Activated naive CD8-positive, alpha-beta T cell treated with anti-CD3 and anti-CD28 coated beads, Interleukin-2, amount 10 ng/mL, durations not matched to agents 7 days and 5 days (primary cell): ENCODE results near the gene POLR3E. TPM values are rescaled to one million over a fixed set of nuclear protein-coding genes. Genes with fewer than 3 reads are reported as not detected.
A peak's percentile ranks its signal among the peaks of the same experiment; 100 is the strongest.

ENCODE experiments used
- ATAC-seq: fragments of 150-1000 bp; cut with Tn5 transposase; one replicate; pipeline ENCODE4 v1.10.0; 2021; ENCODE audit warnings: low read depth, moderate library complexity
- POLR2A ChIA-PET: fragments of 350-600 bp; sonication (Branson Sonifier 250); formaldehyde crosslinking; loops from one replicate; lab custom pipeline; 2021; ENCODE audit warnings: antibody characterized with exemption; lab: Charles Lee
- DNase-seq: peaks from one replicate; pipeline ENCODE4 v3.0.0; 2021
- H3K27ac Mint-ChIP-seq: one replicate; pipeline ENCODE4 v1.8.0; 2022; ENCODE audit warnings: mild to moderate bottlenecking, mixed read lengths
- H3K27me3 Mint-ChIP-seq: one replicate; pipeline ENCODE4 v1.8.0; 2022; ENCODE audit warnings: mild to moderate bottlenecking, moderate library complexity, mixed read lengths
- H3K36me3 Mint-ChIP-seq: one replicate; pipeline ENCODE4 v1.8.0; 2021; ENCODE audit warnings: mild to moderate bottlenecking, mixed read lengths
- H3K4me1 Mint-ChIP-seq: one replicate; pipeline ENCODE4 v1.8.0; 2021; ENCODE audit warnings: mixed read lengths
- H3K4me3 Mint-ChIP-seq: one replicate; pipeline ENCODE4 v1.8.0; 2022; ENCODE audit warnings: mild to moderate bottlenecking, moderate library complexity, mixed read lengths
- H3K9me3 Mint-ChIP-seq: one replicate; pipeline ENCODE4 v1.8.0; 2021; ENCODE audit warnings: mixed read lengths
- total RNA-seq, 2 experiments: library from RNA; stranded (reverse); gene quantifications; one replicate each; pipeline ENCODE4 v1.2.3, GENCODE V29; 2021

POLR3E gene
- total RNA-seq, result 10 to 100 TPM; 53.2 to 56.9 TPM

GRCh38 chr16:22297114-22297870 lies at the start of gene POLR3E:
Gene POLR3E, plus strand, starts transcription at chr16:22297409. Its CDS starts 5,560 bp downstream, at chr16:22302969.
- Mint-ChIP-seq H3K27ac (peak within 1 kb of the TSS; percentile 95), H3K4me1 (peaks cover 32% of the 10 kb centered on the region), H3K27me3 (peaks cover 2% of the 10 kb centered on the region), H3K36me3 (peaks cover 8% of the 10 kb centered on the region), H3K9me3 (no peaks in the 10 kb centered on the region), H3K4me3 (peak within 1 kb of the TSS; percentile 93)
- ATAC-seq (peak; percentile 82), DNase-seq (peak; percentile 100)
- POLR2A ChIA-PET, result interaction anchor here (1.5 to 4.0 kb wide), 5 partner anchors 57 to 106 kb away, joined by 6 to 38 read pairs (median 12); partner anchors contain the start of gene EEF2K

GRCh38 chr16:22250522-22250921 lies 46.7 kb upstream of the POLR3E start:
- H3K9me3 Mint-ChIP-seq, result peaks cover 3% of the 10 kb centered on the region
- H3K27me3 Mint-ChIP-seq, result no peaks in the 10 kb centered on the region
- H3K4me3 Mint-ChIP-seq, result no peak overlapping the region
- H3K27ac Mint-ChIP-seq, result no peak overlapping the region
- no peak for DNase-seq
- POLR2A ChIA-PET, result interaction anchor here (1.0 kb wide), 1 partner anchor 10 kb away, joined by 3 read pairs; no protein-coding TSS in a partner anchor
- ATAC-seq, result no peak
- peaks cover 7% of the 10 kb centered on the region for H3K4me1 Mint-ChIP-seq
- peaks cover 47% of the 10 kb centered on the region for H3K36me3 Mint-ChIP-seq

- Mint-ChIP-seq H3K4me3 (no peak overlapping the region), H3K27ac (no peak overlapping the region), H3K27me3 (no peaks in the 10 kb centered on the region), H3K9me3 (peaks cover 3% of the 10 kb centered on the region), H3K4me1 (peaks cover 7% of the 10 kb centered on the region), H3K36me3 (peaks cover 48% of the 10 kb centered on the region)
- DNase-seq, result no peak
- ATAC-seq, result no peak
- POLR2A ChIA-PET, result interaction anchor here (1.3 kb wide), 1 partner anchor 10 kb away, joined by 4 read pairs; no protein-coding TSS in a partner anchor
Observed at GRCh38 chr16:22252317-22252716, 44.9 kb upstream of the POLR3E start.

GRCh38 chr16:22253272-22253671 lies 43.9 kb upstream of the POLR3E start:
- POLR2A ChIA-PET, result interaction anchor here (0.5 to 1.3 kb wide), 2 partner anchors 9 to 301 kb away, joined by 3 to 4 read pairs; no protein-coding TSS in a partner anchor
- Mint-ChIP-seq H3K4me3 (no peak overlapping the region), H3K4me1 (peaks cover 7% of the 10 kb centered on the region), H3K9me3 (peaks cover 3% of the 10 kb centered on the region), H3K27ac (peak overlapping the region; percentile 63), H3K27me3 (no peaks in the 10 kb centered on the region), H3K36me3 (peaks cover 48% of the 10 kb centered on the region)
- DNase-seq, result no peak
- no peak for ATAC-seq

- POLR2A ChIA-PET, result no interaction called here
- Mint-ChIP-seq H3K4me3 (no peak overlapping the region), H3K4me1 (peaks cover 7% of the 10 kb centered on the region), H3K36me3 (peaks cover 63% of the 10 kb centered on the region), H3K27me3 (no peaks in the 10 kb centered on the region), H3K9me3 (peaks cover 5% of the 10 kb centered on the region), H3K27ac (no peak overlapping the region)
- ATAC-seq (no peak), DNase-seq (no peak)
Observed at GRCh38 chr16:22255335-22255734, 41.9 kb upstream of the POLR3E start.

GRCh38 chr16:22257440-22257839 lies 39.8 kb upstream of the POLR3E start:
- Mint-ChIP-seq H3K9me3 (peaks cover 5% of the 10 kb centered on the region), H3K27me3 (no peaks in the 10 kb centered on the region), H3K4me3 (no peak overlapping the region), H3K4me1 (peaks cover 14% of the 10 kb centered on the region), H3K36me3 (peaks cover 61% of the 10 kb centered on the region), H3K27ac (no peak overlapping the region)
- no peak for ATAC-seq
- POLR2A ChIA-PET, result no interaction called here
- DNase-seq, result no peak

- peaks cover 40% of the 10 kb centered on the region for H3K36me3 Mint-ChIP-seq
- no peaks in the 10 kb centered on the region for H3K27me3 Mint-ChIP-seq
- DNase-seq (no peak), ATAC-seq (no peak)
- H3K9me3 Mint-ChIP-seq, result peaks cover 2% of the 10 kb centered on the region
- POLR2A ChIA-PET, result interaction anchor here (1.3 kb wide), 1 partner anchor 10 kb away, joined by 3 read pairs; no protein-coding TSS in a partner anchor
- no peak overlapping the region for H3K27ac Mint-ChIP-seq
- H3K4me1 Mint-ChIP-seq, result peaks cover 32% of the 10 kb centered on the region
- H3K4me3 Mint-ChIP-seq, result no peak overlapping the region
Observed at GRCh38 chr16:22260490-22260889, 36.7 kb upstream of the POLR3E start.

- peak; percentile 56 for ATAC-seq
- peaks cover 43% of the 10 kb centered on the region for H3K36me3 Mint-ChIP-seq
- no peak overlapping the region for H3K4me3 Mint-ChIP-seq
- POLR2A ChIA-PET, result interaction anchor here (0.7 to 1.2 kb wide), 2 partner anchors 10 to 43 kb away, joined by 4 to 5 read pairs; no protein-coding TSS in a partner anchor
- H3K27ac Mint-ChIP-seq, result peak overlapping the region; percentile 80
- no peak for DNase-seq
- peaks cover 2% of the 10 kb centered on the region for H3K9me3 Mint-ChIP-seq
- H3K4me1 Mint-ChIP-seq, result peaks cover 37% of the 10 kb centered on the region
- no peaks in the 10 kb centered on the region for H3K27me3 Mint-ChIP-seq
Observed at GRCh38 chr16:22262460-22262859, 34.7 kb upstream of the POLR3E start.

GRCh38 chr16:22264786-22265185 lies 32.4 kb upstream of the POLR3E start:
- ATAC-seq (peak; percentile 89), DNase-seq (no peak)
- Mint-ChIP-seq H3K9me3 (no peaks in the 10 kb centered on the region), H3K27me3 (no peaks in the 10 kb centered on the region), H3K36me3 (peaks cover 31% of the 10 kb centered on the region), H3K27ac (peak overlapping the region; percentile 61), H3K4me3 (peak overlapping the region; percentile 44), H3K4me1 (peaks cover 37% of the 10 kb centered on the region)
- POLR2A ChIA-PET, result interaction anchor here (0.5 to 1.2 kb wide), 4 partner anchors 21 to 74 kb away, joined by 3 to 5 read pairs (median 4); no protein-coding TSS in a partner anchor

- POLR2A ChIA-PET, result interaction anchor here (0.5 to 1.2 kb wide), 2 partner anchors 22 to 24 kb away, joined by 4 to 5 read pairs; no protein-coding TSS in a partner anchor
- Mint-ChIP-seq H3K4me3 (peak overlapping the region; percentile 44), H3K4me1 (peaks cover 38% of the 10 kb centered on the region), H3K27me3 (no peaks in the 10 kb centered on the region), H3K36me3 (peaks cover 26% of the 10 kb centered on the region), H3K9me3 (no peaks in the 10 kb centered on the region), H3K27ac (peak overlapping the region; percentile 32)
- DNase-seq (no peak), ATAC-seq (no peak)
Observed at GRCh38 chr16:22265351-22265750, 31.9 kb upstream of the POLR3E start.

GRCh38 chr16:22266546-22266945 lies 30.7 kb upstream of the POLR3E start:
- POLR2A ChIA-PET, result no interaction called here
- no peak overlapping the region for H3K27ac Mint-ChIP-seq
- H3K27me3 Mint-ChIP-seq, result no peaks in the 10 kb centered on the region
- ATAC-seq (no peak), DNase-seq (no peak)
- peaks cover 21% of the 10 kb centered on the region for H3K36me3 Mint-ChIP-seq
- H3K4me3 Mint-ChIP-seq, result no peak overlapping the region
- H3K4me1 Mint-ChIP-seq, result peaks cover 44% of the 10 kb centered on the region
- H3K9me3 Mint-ChIP-seq, result no peaks in the 10 kb centered on the region

GRCh38 chr16:22267764-22268163 lies 29.4 kb upstream of the POLR3E start:
- H3K36me3 Mint-ChIP-seq, result peaks cover 31% of the 10 kb centered on the region
- peaks cover 35% of the 10 kb centered on the region for H3K4me1 Mint-ChIP-seq
- ATAC-seq (no peak), DNase-seq (no peak)
- H3K4me3 Mint-ChIP-seq, result no peak overlapping the region
- no peaks in the 10 kb centered on the region for H3K9me3 Mint-ChIP-seq
- POLR2A ChIA-PET, result no interaction called here
- peak overlapping the region; percentile 43 for H3K27ac Mint-ChIP-seq
- H3K27me3 Mint-ChIP-seq, result no peaks in the 10 kb centered on the region

GRCh38 chr16:22270525-22270924 lies 26.7 kb upstream of the POLR3E start:
- H3K4me3 Mint-ChIP-seq, result no peak overlapping the region
- peak overlapping the region; percentile 69 for H3K27ac Mint-ChIP-seq
- ATAC-seq, result no peak
- POLR2A ChIA-PET, result no interaction called here
- peaks cover 14% of the 10 kb centered on the region for H3K4me1 Mint-ChIP-seq
- H3K36me3 Mint-ChIP-seq, result peaks cover 33% of the 10 kb centered on the region
- no peaks in the 10 kb centered on the region for H3K27me3 Mint-ChIP-seq
- no peak for DNase-seq
- no peaks in the 10 kb centered on the region for H3K9me3 Mint-ChIP-seq
